ENCODE results near the gene EMP3. TPM values are rescaled to one million over a fixed set of nuclear protein-coding genes. Genes with fewer than 3 reads are reported as not detected.

Gene EMP3
- total RNA-seq, 1 experiment from 2014 or later, result 171 TPM

- Histone ChIP-seq H3K36me3 (ENCODE audit: control insufficient read depth, insufficient read depth, low read length) (no peaks in the 10 kb centered on the region), H3K27ac (ENCODE audit: low read length) (no peak overlapping the region), H3K27me3 (ENCODE audit: control insufficient read depth, insufficient read depth, low read length) (no peaks in the 10 kb centered on the region), H3K4me3 (ENCODE audit: low read depth in 2 of 2, low read length in 2 of 2) (no peak overlapping the region), H3K4me1 (ENCODE audit: control insufficient read depth, insufficient read depth, low read length) (0 out of 2 replicates have a peak, but pooled peaks cover 3% of the 10 kb centered on the region), H3K9me3 (ENCODE audit: control insufficient read depth, insufficient read depth, low read depth, low read length) (no peaks in the 10 kb centered on the region)
- no peak for ATAC-seq
- intact Hi-C loops (cut with micrococcal nuclease; ENCODE audit: unreplicated experiment), result no loop called here
- ChIA-PET CTCF (no interaction called here), POLR2A (no interaction called here)
- in situ Hi-C loops (cut with HindIII; ENCODE audit: low pct_unique_long_range_greater_than_20kb, low sequenced_read_pairs), result no loop called here
- no peak for DNase-seq (ENCODE audit: low read depth, low spot score)
- TF ChIP-seq TCF7L2 (IDR thresholded peaks at IDR 0.05; ENCODE audit: low read depth, low read length) (no peak), POLR2AphosphoS5 (IDR thresholded peaks at IDR 0.05; ENCODE audit: low read depth, low read length) (no peak), CTCF (IDR thresholded peaks at IDR 0.05) (no peak), SIN3A (IDR thresholded peaks at IDR 0.05; ENCODE audit: borderline replicate concordance, insufficient read depth, low read depth, low read length) (no peak)
- TF ChIP-seq, protein P1, sequence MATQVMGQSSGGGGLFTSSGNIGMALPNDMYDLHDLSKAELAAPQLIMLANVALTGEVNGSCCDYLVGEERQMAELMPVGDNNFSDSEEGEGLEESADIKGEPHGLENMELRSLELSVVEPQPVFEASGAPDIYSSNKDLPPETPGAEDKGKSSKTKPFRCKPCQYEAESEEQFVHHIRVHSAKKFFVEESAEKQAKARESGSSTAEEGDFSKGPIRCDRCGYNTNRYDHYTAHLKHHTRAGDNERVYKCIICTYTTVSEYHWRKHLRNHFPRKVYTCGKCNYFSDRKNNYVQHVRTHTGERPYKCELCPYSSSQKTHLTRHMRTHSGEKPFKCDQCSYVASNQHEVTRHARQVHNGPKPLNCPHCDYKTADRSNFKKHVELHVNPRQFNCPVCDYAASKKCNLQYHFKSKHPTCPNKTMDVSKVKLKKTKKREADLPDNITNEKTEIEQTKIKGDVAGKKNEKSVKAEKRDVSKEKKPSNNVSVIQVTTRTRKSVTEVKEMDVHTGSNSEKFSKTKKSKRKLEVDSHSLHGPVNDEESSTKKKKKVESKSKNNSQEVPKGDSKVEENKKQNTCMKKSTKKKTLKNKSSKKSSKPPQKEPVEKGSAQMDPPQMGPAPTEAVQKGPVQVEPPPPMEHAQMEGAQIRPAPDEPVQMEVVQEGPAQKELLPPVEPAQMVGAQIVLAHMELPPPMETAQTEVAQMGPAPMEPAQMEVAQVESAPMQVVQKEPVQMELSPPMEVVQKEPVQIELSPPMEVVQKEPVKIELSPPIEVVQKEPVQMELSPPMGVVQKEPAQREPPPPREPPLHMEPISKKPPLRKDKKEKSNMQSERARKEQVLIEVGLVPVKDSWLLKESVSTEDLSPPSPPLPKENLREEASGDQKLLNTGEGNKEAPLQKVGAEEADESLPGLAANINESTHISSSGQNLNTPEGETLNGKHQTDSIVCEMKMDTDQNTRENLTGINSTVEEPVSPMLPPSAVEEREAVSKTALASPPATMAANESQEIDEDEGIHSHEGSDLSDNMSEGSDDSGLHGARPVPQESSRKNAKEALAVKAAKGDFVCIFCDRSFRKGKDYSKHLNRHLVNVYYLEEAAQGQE (IDR thresholded peaks at IDR 0.05; ENCODE audit: insufficient read depth in 1 of 2, low read depth in 2 of 2, low read length in 1 of 2), result no peak
- no TSS peak for BruUV-seq (replicated peaks)
Measured at GRCh38 chr19:48342841-48343540, 17.6 kb downstream of the EMP3 start.

DNA sequence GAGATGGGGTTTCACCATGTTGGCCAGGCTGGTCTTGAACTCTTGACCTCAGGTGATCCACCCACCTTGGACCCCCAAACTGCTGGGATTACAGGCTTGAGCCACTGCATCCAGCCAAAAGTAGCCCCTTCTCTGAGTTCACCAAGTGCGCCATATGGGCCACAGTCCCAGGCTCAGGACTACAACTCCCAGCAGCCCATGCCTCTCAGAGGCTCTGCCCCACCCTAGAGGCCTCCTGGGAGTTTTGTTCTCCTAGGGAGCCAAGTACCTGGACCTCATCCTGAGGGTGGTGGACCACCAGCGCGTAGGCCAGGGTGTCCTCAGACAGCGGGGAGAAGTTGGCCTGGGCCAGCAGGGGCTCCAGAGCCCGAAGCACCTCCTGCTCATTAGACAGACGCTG is 19.5 kb downstream of the EMP3 start:
- intact Hi-C loops (cut with micrococcal nuclease; ENCODE audit: unreplicated experiment) (no loop called here), in situ Hi-C loops (cut with HindIII; ENCODE audit: low pct_unique_long_range_greater_than_20kb, low sequenced_read_pairs) (no loop called here)
- TF ChIP-seq CTCF (IDR thresholded peaks at IDR 0.05) (no peak), TCF7L2 (IDR thresholded peaks at IDR 0.05; ENCODE audit: low read depth, low read length) (no peak), SIN3A (IDR thresholded peaks at IDR 0.05; ENCODE audit: borderline replicate concordance, insufficient read depth, low read depth, low read length) (no peak), POLR2AphosphoS5 (IDR thresholded peaks at IDR 0.05; ENCODE audit: low read depth, low read length) (no peak)
- TF ChIP-seq, protein P1 (IDR thresholded peaks at IDR 0.05; ENCODE audit: insufficient read depth in 1 of 2, low read depth in 2 of 2, low read length in 1 of 2), result no peak
- Histone ChIP-seq H3K36me3 (ENCODE audit: control insufficient read depth, insufficient read depth, low read length) (no peaks in the 10 kb centered on the region), H3K4me1 (ENCODE audit: control insufficient read depth, insufficient read depth, low read length) (no peaks in the 10 kb centered on the region), H3K4me3 (ENCODE audit: low read depth in 2 of 2, low read length in 2 of 2) (no peak overlapping the region), H3K27ac (ENCODE audit: low read length) (no peak overlapping the region), H3K27me3 (ENCODE audit: control insufficient read depth, insufficient read depth, low read length) (no peaks in the 10 kb centered on the region), H3K9me3 (ENCODE audit: control insufficient read depth, insufficient read depth, low read depth, low read length) (no peaks in the 10 kb centered on the region)
- DNase-seq (ENCODE audit: low read depth, low spot score) (no peak), ATAC-seq (peak; percentile 79; the same call in 1 of the 2 replicates)
- POLR2A ChIA-PET, result no interaction called here
- BruUV-seq (replicated peaks), result no TSS peak
- CTCF ChIA-PET, result no interaction called here
